GM18858 (cell line): ENCODE data around the gene VSIG1.
A peak's percentile ranks its signal among the peaks of the same experiment; 100 is the strongest.

ENCODE experiments used
- ATAC-seq: cut with Tn5 transposase; IDR thresholded peaks from one replicate; pipeline ENCODE4 v1.9.1; 2021; ENCODE audit not compliant: unreplicated experiment

VSIG1 gene

GRCh38 chrX:108044554-108045256, at the start of gene VSIG1:
Gene VSIG1 (plus strand): TSS chrX:108045065. CDS start chrX:108045131, 66 bp downstream.
- no peak for ATAC-seq

DNA sequence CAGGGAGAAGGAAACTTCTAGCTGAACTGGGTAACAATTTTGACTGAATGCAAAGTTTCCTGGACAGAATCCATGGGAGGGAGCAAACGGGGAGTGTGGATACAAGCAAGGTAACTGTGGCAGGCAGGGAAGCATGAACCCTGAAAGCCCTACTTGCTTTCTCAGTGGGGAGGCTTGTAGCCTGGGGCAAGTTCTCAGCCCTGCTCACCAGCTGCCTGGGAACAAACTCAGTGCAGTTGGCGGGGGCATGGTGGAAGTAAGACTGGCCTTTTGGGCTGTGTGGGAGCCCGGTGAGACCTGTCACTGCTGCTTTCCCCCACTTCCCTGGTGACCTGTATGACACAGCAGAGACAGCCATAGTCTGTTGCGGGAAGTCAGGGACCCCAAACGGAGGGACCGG, 48.7 kb upstream of the VSIG1 start:
- ATAC-seq = no peak

- no peak for ATAC-seq
These were observed 44.1 kb upstream of the VSIG1 start for GRCh38 chrX:108000751-108001150.

- peak; percentile 75 for ATAC-seq
These were observed 43.5 kb upstream of the VSIG1 start for GRCh38 chrX:108001218-108001814.

- no peak for ATAC-seq
These were observed 26.0 kb upstream of the VSIG1 start for GRCh38 chrX:108018656-108019381.

DNA sequence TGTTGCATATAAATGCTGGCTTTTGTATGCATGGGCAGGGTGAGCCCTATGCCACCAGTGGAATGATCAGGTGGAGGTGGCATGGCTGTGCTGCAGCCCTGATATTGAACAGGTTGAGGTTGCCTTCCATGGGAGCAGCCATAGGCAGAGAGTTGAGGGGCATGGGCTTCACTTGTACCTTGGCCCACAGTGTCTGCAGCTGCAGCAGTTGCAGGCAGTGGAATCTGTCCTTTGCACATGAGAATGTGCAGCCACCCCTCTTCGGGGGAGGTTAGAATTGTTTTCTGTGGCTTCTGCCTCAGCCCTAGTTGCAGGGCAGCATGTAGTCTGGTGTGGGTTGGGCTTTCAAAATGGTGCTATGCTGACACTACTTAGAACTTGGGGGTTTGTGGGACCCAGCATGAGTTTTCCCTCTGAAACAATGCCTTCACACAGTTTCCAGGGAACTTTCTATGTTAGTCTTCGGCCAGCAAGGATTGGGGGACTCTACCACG, 25.4 kb upstream of the VSIG1 start:
- ATAC-seq = no peak

GRCh38 chrX:108020631-108021030, 24.2 kb upstream of the VSIG1 start:
- no peak for ATAC-seq

DNA sequence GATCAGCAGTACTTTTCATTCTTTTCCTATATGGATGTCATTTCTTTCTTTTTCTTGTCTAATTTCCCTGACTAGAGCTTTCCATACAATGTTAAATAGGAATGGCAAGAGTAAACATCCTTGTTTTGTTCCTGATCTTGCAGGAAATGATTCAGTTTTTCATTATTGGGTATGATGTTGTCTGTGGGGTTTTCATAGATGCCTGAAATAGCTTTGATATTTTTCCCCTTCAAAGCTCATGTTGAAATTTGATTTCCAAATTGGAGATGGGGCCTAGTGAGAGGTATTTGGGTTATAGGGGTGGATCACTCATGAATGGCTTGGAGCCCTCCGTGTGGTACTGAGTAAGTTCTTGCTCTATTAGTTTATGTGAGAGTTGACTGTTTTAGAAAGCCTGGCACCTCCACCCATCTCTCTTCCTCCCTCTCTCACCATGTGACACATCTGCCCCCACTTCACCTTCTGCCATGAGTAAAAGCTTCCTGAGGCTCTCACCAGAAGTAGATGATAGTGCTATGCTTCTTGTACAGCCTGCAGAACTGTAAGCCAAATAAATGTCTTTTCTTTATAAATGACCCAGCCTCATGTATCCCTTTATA, 22.3 kb upstream of the VSIG1 start:
- ATAC-seq = no peak

- no peak for ATAC-seq
These were observed 19.5 kb upstream of the VSIG1 start for GRCh38 chrX:108025376-108025775.

- ATAC-seq = no peak
These were observed 18.8 kb upstream of the VSIG1 start for GRCh38 chrX:108025954-108026600.

DNA sequence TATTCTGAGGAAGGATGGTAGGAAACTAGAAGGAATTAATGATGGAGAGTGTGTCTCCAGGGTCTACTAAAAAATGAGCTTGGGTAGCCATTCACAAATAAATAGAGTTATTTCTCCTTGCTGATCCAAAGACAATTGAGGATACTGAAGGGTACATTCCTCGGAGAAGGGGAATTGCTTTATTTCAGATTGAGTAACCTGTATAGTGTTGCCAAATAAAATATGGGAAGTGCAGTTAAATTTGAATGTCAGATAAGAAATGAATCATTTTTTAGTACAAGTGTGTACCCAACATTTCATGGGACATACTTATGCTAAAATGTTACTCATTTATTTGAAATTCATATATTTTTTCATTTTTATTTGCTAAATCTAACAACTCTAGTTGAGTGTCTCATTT, 16.0 kb upstream of the VSIG1 start:
- no peak for ATAC-seq

- ATAC-seq = peak; percentile 78
These were observed 14.7 kb upstream of the VSIG1 start for GRCh38 chrX:108029928-108030711.

DNA sequence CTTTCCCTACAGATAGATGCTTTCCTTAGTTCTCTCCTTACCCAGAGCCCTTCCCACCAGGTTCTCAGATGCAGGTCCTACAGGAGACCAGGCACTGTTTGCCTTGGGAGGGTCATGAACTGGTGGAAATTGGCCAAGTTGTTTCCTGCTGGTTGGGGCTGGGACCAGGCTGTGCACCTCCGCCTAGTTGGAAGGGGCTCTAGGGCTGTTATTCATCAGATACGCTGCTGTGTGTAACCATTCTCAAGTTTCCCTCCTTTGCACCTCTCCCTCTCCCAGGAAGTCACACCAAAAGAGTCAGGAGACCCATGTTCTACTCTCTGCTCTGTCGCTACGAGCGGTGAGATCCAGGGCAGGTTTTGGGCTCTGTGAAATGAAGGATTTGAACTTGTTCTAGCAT, 11.9 kb upstream of the VSIG1 start:
- ATAC-seq = no peak

GRCh38 chrX:108033890-108034289, 11.0 kb upstream of the VSIG1 start:
- ATAC-seq = no peak

GRCh38 chrX:108034725-108035124, 10.1 kb upstream of the VSIG1 start:
- ATAC-seq = no peak

DNA sequence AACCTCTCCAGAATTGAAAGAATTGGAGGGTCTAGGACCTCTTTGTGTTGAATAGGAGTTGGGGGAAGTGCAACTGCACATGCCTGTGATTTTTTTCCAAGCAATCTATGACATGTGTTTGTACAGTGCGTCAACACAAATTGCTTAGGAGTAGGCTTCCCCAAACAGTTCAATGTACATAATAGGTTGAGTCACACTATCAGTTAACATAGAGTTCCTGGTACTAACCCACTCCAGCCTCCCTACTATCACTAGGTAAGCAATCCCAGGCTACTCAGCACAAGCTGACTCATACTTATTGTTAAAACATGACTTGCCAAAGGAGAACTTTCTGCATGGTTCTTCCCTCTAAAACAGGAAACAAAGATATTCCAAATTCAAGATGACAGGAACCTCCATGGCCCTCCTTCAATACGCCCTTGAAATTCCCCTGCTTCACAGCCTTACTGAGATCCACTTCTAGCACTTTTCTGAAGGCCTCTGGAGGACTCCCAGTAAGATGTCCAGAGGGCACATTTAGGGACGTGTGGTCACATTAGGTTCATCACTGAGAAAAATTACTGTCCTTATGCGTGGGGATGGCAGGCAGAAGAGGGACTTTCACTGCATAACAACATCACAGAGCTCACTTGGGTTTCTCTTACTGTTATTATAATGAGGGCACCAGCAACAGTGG, 8.4 kb upstream of the VSIG1 start:
- no peak for ATAC-seq

DNA sequence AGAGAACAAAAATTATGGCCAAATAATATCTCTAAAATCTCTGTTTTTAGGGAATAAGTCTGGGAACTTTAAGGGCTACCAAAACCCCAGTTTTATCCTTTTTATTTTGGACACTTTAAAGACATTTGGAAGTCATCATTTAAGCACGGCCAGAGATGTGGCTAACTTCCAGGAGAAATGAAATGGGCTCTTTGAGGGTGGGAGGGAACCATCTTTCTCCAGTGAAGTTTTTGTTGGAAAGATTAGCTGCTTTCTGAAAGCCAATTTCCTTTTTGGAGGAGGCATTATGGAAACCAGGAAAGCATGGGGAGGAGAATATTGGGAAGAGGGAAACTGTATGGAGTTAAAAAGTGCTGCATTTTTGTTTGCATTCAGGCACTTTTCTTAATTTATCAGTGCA, 4.8 kb downstream of the VSIG1 start:
- no peak for ATAC-seq

- peak; percentile 62 for ATAC-seq
These were observed 8.4 kb downstream of the VSIG1 start for GRCh38 chrX:108053218-108053617.

- ATAC-seq = no peak
These were observed 10.7 kb downstream of the VSIG1 start for GRCh38 chrX:108055546-108055945.

DNA sequence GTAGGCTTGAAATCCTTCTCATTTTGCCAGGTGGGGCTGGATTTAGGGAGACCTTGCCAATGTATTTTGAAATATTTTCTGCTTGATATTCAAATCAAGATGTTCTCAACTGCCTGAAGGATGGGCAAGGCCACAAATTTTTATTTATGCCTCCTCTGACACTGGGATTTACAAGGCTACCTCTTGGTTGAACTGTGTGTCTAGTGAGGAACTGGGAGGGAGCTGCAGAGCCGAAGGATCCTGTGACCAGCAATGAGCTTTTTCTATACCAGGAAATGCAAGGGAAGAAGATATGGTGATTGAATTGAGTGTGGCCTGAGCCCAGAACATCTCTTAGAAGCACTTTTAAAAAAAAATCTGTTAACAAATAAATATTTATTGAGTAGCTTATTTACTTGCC, 14.9 kb downstream of the VSIG1 start:
- no peak for ATAC-seq
